PC-3 (cell line): Measurements from ENCODE around the gene SDC4. TPM values are rescaled to one million over a fixed set of nuclear protein-coding genes. Genes with fewer than 3 reads are reported as not detected.

ENCODE experiments used
- ATAC-seq: fragments of 200-7000 bp; cut with Tn5 transposase; 2 replicates; pipeline ENCODE4 v1.9.1; 2020; ENCODE audit warnings: mild to moderate bottlenecking, moderate library complexity
- BruUV-seq: library from RNA; stranded (reverse); fragments of 400-500 nt; replicated peaks from 2 replicates; lab custom pipeline; 2021; lab: Mats Ljungman, UMichigan
- CTCF ChIA-PET: fragments of 300-600 bp; sonication (Branson Sonifier 250); formaldehyde crosslinking; loops from one replicate; lab custom pipeline; 2022; ENCODE audit warnings: antibody characterized with exemption; lab: Charles Lee
- POLR2A ChIA-PET: fragments of 300-600 bp; sonication (Branson Sonifier 250); formaldehyde crosslinking; loops from one replicate; lab custom pipeline; 2022; ENCODE audit warnings: antibody characterized with exemption; ENCODE audit not compliant: unreplicated experiment; lab: Charles Lee
- DNase-seq: peaks from one replicate; pipeline ENCODE4 v3.0.0-alpha.2; 2015
- H2AFZ ChIP-seq: fragments of 300-600 bp; sonication (generic); 2 replicates; pipeline ENCODE4 v1.6.0; 2016; ENCODE audit warnings: antibody characterized with exemption, low read length
- H3F3A ChIP-seq: fragments of 300-600 bp; sonication (generic); one replicate; pipeline ENCODE4 v1.6.0; 2017; ENCODE audit warnings: antibody characterized with exemption, low read length, control low read depth, mild to moderate bottlenecking; ENCODE audit not compliant: unreplicated experiment
- H3K27ac ChIP-seq: fragments of 300-600 bp; sonication (generic); 2 replicates; pipeline ENCODE4 v1.5.1; 2016; ENCODE audit warnings: mild to moderate bottlenecking, low read length
- H3K27me3 ChIP-seq: fragments of 300-600 bp; sonication (generic); 2 replicates; pipeline ENCODE4 v1.6.1; 2016; ENCODE audit warnings: low read length, mixed read lengths
- H3K36me3 ChIP-seq: fragments of 300-600 bp; sonication (generic); 2 replicates; pipeline ENCODE4 v1.6.1; 2016; ENCODE audit warnings: low read depth, mixed run types, low read length, mixed read lengths
- H3K4me1 ChIP-seq: fragments of 300-600 bp; sonication (generic); 2 replicates; pipeline ENCODE4 v1.5.1; 2016; ENCODE audit warnings: low read length; ENCODE audit not compliant: insufficient read depth
- H3K4me2 ChIP-seq: fragments of 300-600 bp; sonication (generic); 2 replicates; pipeline ENCODE4 v1.6.0; 2016; ENCODE audit warnings: low read length
- H3K4me3 ChIP-seq: fragments of 300-600 bp; sonication (generic); 2 replicates; pipeline ENCODE4 v1.5.1; 2016; ENCODE audit warnings: mild to moderate bottlenecking, low read length, mixed read lengths
- H3K79me2 ChIP-seq: fragments of 300-600 bp; sonication (generic); 2 replicates; pipeline ENCODE4 v1.6.1; 2017; ENCODE audit warnings: low read length, mixed read lengths
- H3K9ac ChIP-seq: fragments of 300-600 bp; sonication (generic); 2 replicates; pipeline ENCODE4 v1.6.0; 2016; ENCODE audit warnings: mild to moderate bottlenecking, low read length
- H3K9me2 ChIP-seq: fragments of 300-600 bp; sonication (generic); replicated peaks from 2 replicates; pipeline ENCODE4 v1.6.1; 2016; ENCODE audit warnings: mixed run types, low read length, mixed read lengths
- H3K9me3 ChIP-seq: fragments of 300-600 bp; sonication (generic); 2 replicates; pipeline ENCODE4 v1.6.1; 2016; ENCODE audit warnings: low read length, mixed read lengths
- H4K20me1 ChIP-seq: fragments of 300-600 bp; sonication (generic); 2 replicates; pipeline ENCODE4 v1.6.1; 2016; ENCODE audit warnings: low read length, mixed read lengths
- EZH2 ChIP-seq: fragments of 300-600 bp; sonication (generic); IDR thresholded peaks from one replicate; pipeline ENCODE4 v1.6.1; 2017; ENCODE audit warnings: antibody characterized with exemption, mild to moderate bottlenecking, low read length; ENCODE audit not compliant: unreplicated experiment
- EZH2phosphoT487 ChIP-seq: fragments of 300-600 bp; sonication (generic); IDR thresholded peaks from 2 replicates; pipeline ENCODE4 v1.6.1; 2018; ENCODE audit warnings: mild to moderate bottlenecking, antibody characterized with exemption, low read length, borderline replicate concordance
- intact Hi-C: fragments of 100-400 bp; cut with micrococcal nuclease; formaldehyde crosslinking; loops from 2 replicates; pipeline ENCODE4 v1.9.0; 2023
- total RNA-seq: library from RNA; depleted of rRNA; stranded (reverse); fragments of >200 nt; gene quantifications from 2 replicates; pipeline ENCODE4 v1.2.3, GENCODE V29; 2014
- TF ChIP-seq, protein P1 (sequence below): fragments of 300-600 bp; sonication (generic); conservative IDR thresholded peaks from 2 replicates; pipeline ENCODE4 v1.5.1; 2017; ENCODE audit warnings: antibody characterized with exemption, low read depth, mild to moderate bottlenecking, low read length

SDC4 gene
- total RNA-seq, 1 experiment from 2014 or later: 134 TPM

DNA sequence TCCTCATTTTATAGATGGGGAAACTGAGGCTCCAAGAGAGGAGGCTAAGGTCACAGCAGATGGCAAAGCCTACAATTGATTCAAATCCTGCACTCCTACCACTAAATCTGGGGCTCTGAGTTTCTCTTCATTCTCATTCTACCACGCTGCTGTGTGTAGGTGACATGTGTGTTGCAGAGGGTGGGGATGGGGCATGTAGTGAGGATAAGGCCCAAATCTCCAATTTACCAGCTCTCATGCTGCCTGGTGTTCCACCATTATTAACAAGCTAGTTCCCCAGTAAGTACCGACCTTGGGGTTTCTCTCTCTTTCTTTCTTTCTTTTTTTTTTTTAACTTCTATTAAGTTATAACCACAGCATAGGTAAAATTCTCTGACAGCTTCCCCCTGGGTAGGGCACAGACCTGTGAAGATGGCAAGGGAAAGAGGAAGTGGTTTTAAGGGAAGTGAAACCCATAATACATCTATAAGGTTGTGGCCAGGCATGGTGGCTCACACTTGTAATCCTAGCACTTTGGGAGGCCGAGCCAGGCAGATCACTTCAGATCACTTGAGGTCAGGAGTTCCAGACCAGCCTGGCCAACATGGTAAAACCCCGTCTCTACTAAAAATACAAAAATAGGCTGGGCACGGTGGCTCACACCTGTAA, 27.2 kb downstream of the SDC4 start:
- ChIA-PET CTCF (interaction anchor here (0.8 to 1.5 kb wide), 2 partner anchors 42 to 53 kb away, joined by 3 to 5 read pairs; partner anchors contain the start of gene SYS1), POLR2A (interaction anchor here (0.6 kb wide), 1 partner anchor 832 kb away, joined by 3 read pairs; no protein-coding TSS in a partner anchor)
- intact Hi-C loops: no loop called here
- TF ChIP-seq EZH2 (no peak), EZH2phosphoT487 (no peak)
- TF ChIP-seq, protein P1, sequence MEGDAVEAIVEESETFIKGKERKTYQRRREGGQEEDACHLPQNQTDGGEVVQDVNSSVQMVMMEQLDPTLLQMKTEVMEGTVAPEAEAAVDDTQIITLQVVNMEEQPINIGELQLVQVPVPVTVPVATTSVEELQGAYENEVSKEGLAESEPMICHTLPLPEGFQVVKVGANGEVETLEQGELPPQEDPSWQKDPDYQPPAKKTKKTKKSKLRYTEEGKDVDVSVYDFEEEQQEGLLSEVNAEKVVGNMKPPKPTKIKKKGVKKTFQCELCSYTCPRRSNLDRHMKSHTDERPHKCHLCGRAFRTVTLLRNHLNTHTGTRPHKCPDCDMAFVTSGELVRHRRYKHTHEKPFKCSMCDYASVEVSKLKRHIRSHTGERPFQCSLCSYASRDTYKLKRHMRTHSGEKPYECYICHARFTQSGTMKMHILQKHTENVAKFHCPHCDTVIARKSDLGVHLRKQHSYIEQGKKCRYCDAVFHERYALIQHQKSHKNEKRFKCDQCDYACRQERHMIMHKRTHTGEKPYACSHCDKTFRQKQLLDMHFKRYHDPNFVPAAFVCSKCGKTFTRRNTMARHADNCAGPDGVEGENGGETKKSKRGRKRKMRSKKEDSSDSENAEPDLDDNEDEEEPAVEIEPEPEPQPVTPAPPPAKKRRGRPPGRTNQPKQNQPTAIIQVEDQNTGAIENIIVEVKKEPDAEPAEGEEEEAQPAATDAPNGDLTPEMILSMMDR: no peak
- H3K27me3 ChIP-seq: no peaks in the 10 kb centered on the region
- no peaks in the 10 kb centered on the region for H3K79me2 ChIP-seq
- H3K9ac ChIP-seq: no peak overlapping the region
- H2AFZ ChIP-seq: no peak overlapping the region
- no peak overlapping the region for H3K27ac ChIP-seq
- no peaks in the 10 kb centered on the region for H3K9me2 ChIP-seq
- BruUV-seq: no TSS peak
- no peaks in the 10 kb centered on the region for H3F3A ChIP-seq
- H3K4me1 ChIP-seq: peaks cover 9% of the 10 kb centered on the region
- ATAC-seq (no peak), DNase-seq (no peak)
- H3K36me3 ChIP-seq: peaks cover 10% of the 10 kb centered on the region; the same call in 1 of the 2 replicates
- H3K4me2 ChIP-seq: no peak overlapping the region
- no peaks in the 10 kb centered on the region for H3K9me3 ChIP-seq
- H4K20me1 ChIP-seq: no peaks in the 10 kb centered on the region
- H3K4me3 ChIP-seq: no peak overlapping the region

GRCh38 chr20:45318948-45319347, 29.3 kb downstream of the SDC4 start:
- DNase-seq (no peak), ATAC-seq (no peak)
- Histone ChIP-seq H3K27me3 (no peaks in the 10 kb centered on the region), H3K4me2 (no peak overlapping the region), H3K36me3 (no peaks in the 10 kb centered on the region), H3K9ac (no peak overlapping the region), H3K9me3 (no peaks in the 10 kb centered on the region), H4K20me1 (no peaks in the 10 kb centered on the region), H3K79me2 (no peaks in the 10 kb centered on the region), H3K9me2 (no peaks in the 10 kb centered on the region), H3K27ac (no peak overlapping the region), H2AFZ (no peak overlapping the region), H3F3A (no peaks in the 10 kb centered on the region), H3K4me1 (peaks cover 9% of the 10 kb centered on the region), H3K4me3 (no peak overlapping the region)
- ChIA-PET POLR2A (interaction anchor here (0.7 kb wide), 1 partner anchor 143 kb away, joined by 6 read pairs; no protein-coding TSS in a partner anchor), CTCF (interaction anchor here (0.6 to 1.7 kb wide), 11 partner anchors 17 to 946 kb away, joined by 3 to 13 read pairs (median 4); partner anchors contain the start of gene SYS1)
- BruUV-seq: no TSS peak
- intact Hi-C loops: loop anchor here (1.0 to 5.0 kb wide), 3 partner anchors 118 to 452 kb away; no protein-coding TSS in a partner anchor
- no peak for TF ChIP-seq EZH2
- TF ChIP-seq EZH2phosphoT487: no peak
- TF ChIP-seq, protein P1: no peak
